ENCODE results near the gene ETV6.

The ETV6 gene

GRCh38 chr12:11880381-11880780, 230.9 kb downstream of the ETV6 start:
- Histone ChIP-seq H2AFZ (ENCODE audit: low read length) (no peak overlapping the region), H3K9me2 (replicated peaks; ENCODE audit: low read depth, low read length) (no peaks in the 10 kb centered on the region), H3K9me3 (ENCODE audit: insufficient read depth, low read depth, low read length) (no peaks in the 10 kb centered on the region), H3K79me2 (ENCODE audit: insufficient read depth, low read length) (peaks cover 38% of the 10 kb centered on the region), H3K9ac (ENCODE audit: low read depth, low read length, poor library complexity, severe bottlenecking) (no peak overlapping the region), H3K27me3 (ENCODE audit: insufficient read depth, low read length, poor library complexity, severe bottlenecking) (no peaks in the 10 kb centered on the region), H3F3A (ENCODE audit: low read depth) (0 out of 2 replicates have a peak, but pooled peaks cover 6% of the 10 kb centered on the region), H3K36me3 (ENCODE audit: insufficient read depth, low read length) (peaks cover 79% of the 10 kb centered on the region; the same call in 1 of the 2 replicates), H3K4me2 (ENCODE audit: low read depth, low read length, poor library complexity, severe bottlenecking) (no peak overlapping the region), H3K4me1 (ENCODE audit: insufficient read depth, low read length, poor library complexity, severe bottlenecking) (peaks cover 37% of the 10 kb centered on the region), H4K20me1 (ENCODE audit: insufficient read depth, low read length, poor library complexity, severe bottlenecking) (no peaks in the 10 kb centered on the region), H3K4me3 (ENCODE audit: low read length, poor library complexity, severe bottlenecking) (no peak overlapping the region)
- TF ChIP-seq, protein P1, sequence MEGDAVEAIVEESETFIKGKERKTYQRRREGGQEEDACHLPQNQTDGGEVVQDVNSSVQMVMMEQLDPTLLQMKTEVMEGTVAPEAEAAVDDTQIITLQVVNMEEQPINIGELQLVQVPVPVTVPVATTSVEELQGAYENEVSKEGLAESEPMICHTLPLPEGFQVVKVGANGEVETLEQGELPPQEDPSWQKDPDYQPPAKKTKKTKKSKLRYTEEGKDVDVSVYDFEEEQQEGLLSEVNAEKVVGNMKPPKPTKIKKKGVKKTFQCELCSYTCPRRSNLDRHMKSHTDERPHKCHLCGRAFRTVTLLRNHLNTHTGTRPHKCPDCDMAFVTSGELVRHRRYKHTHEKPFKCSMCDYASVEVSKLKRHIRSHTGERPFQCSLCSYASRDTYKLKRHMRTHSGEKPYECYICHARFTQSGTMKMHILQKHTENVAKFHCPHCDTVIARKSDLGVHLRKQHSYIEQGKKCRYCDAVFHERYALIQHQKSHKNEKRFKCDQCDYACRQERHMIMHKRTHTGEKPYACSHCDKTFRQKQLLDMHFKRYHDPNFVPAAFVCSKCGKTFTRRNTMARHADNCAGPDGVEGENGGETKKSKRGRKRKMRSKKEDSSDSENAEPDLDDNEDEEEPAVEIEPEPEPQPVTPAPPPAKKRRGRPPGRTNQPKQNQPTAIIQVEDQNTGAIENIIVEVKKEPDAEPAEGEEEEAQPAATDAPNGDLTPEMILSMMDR (conservative IDR thresholded peaks at IDR 0.05; ENCODE audit: low read length): no peak
- TF ChIP-seq EZH2phosphoT487 (IDR thresholded peaks at IDR 0.05; ENCODE audit: borderline replicate concordance): no peak

- no peaks in the 10 kb centered on the region for H4K20me1 ChIP-seq (ENCODE audit: insufficient read depth, low read length, poor library complexity, severe bottlenecking)
- no peak overlapping the region for H3K9ac ChIP-seq (ENCODE audit: low read depth, low read length, poor library complexity, severe bottlenecking)
- H3K4me2 ChIP-seq (ENCODE audit: low read depth, low read length, poor library complexity, severe bottlenecking): no peak overlapping the region
- peaks cover 22% of the 10 kb centered on the region for H3K4me1 ChIP-seq (ENCODE audit: insufficient read depth, low read length, poor library complexity, severe bottlenecking)
- H3K36me3 ChIP-seq (ENCODE audit: insufficient read depth, low read length): peaks cover 93% of the 10 kb centered on the region
- 0 out of 2 replicates have a peak, but pooled peaks cover 3% of the 10 kb centered on the region for H3F3A ChIP-seq (ENCODE audit: low read depth)
- TF ChIP-seq, protein P1 (conservative IDR thresholded peaks at IDR 0.05; ENCODE audit: low read length): no peak
- TF ChIP-seq EZH2phosphoT487 (IDR thresholded peaks at IDR 0.05; ENCODE audit: borderline replicate concordance): no peak
- H2AFZ ChIP-seq (ENCODE audit: low read length): no peak overlapping the region
- no peaks in the 10 kb centered on the region for H3K27me3 ChIP-seq (ENCODE audit: insufficient read depth, low read length, poor library complexity, severe bottlenecking)
- peaks cover 35% of the 10 kb centered on the region for H3K79me2 ChIP-seq (ENCODE audit: insufficient read depth, low read length)
- no peaks in the 10 kb centered on the region for H3K9me2 ChIP-seq (replicated peaks; ENCODE audit: low read depth, low read length)
- H3K9me3 ChIP-seq (ENCODE audit: insufficient read depth, low read depth, low read length): no peaks in the 10 kb centered on the region
- no peak overlapping the region for H3K4me3 ChIP-seq (ENCODE audit: low read length, poor library complexity, severe bottlenecking)
Measured at GRCh38 chr12:11881835-11882234, 232.4 kb downstream of the ETV6 start.

DNA sequence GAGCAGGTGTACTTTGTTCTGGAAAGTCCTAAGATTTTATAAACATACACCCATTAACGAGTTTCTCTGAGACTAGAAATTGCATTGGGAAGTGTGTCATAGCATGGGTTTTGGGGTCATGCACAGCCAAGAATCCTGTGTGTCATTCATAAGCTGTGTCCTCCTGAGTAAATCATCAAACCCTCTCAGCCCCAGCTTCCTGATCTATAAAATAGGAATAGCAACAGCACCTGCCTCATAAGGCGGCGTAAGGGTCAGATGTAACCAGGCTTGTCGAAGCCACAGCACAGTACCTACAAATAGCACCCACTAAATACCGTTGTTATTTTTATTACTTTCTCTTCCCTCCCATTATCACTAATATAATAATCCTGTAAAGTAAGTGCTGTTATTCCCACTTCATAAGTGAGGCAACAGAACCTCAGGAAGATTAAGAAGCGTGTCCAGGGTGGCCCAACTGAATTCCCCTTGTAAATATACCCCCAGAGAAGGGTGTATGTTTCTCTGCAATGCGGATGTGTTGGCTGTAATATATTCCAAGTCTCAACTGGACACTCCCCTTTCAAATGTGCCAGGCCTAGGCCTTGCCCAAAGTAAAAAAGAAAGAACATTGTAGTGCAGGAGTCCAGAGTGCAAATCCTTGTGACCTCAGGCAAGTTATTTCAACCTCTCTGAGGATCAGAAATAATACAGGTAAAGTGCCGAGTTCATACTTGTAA, 233.0 kb downstream of the ETV6 start:
- Histone ChIP-seq H3K9ac (ENCODE audit: low read depth, low read length, poor library complexity, severe bottlenecking) (no peak overlapping the region), H3K36me3 (ENCODE audit: insufficient read depth, low read length) (peaks cover 96% of the 10 kb centered on the region), H4K20me1 (ENCODE audit: insufficient read depth, low read length, poor library complexity, severe bottlenecking) (no peaks in the 10 kb centered on the region), H3K4me3 (ENCODE audit: low read length, poor library complexity, severe bottlenecking) (no peak overlapping the region), H3K79me2 (ENCODE audit: insufficient read depth, low read length) (peaks cover 31% of the 10 kb centered on the region), H3K9me2 (replicated peaks; ENCODE audit: low read depth, low read length) (no peaks in the 10 kb centered on the region), H3K27me3 (ENCODE audit: insufficient read depth, low read length, poor library complexity, severe bottlenecking) (no peaks in the 10 kb centered on the region), H3K4me2 (ENCODE audit: low read depth, low read length, poor library complexity, severe bottlenecking) (no peak overlapping the region), H3F3A (ENCODE audit: low read depth) (no peaks in the 10 kb centered on the region), H3K9me3 (ENCODE audit: insufficient read depth, low read depth, low read length) (no peaks in the 10 kb centered on the region), H2AFZ (ENCODE audit: low read length) (no peak overlapping the region), H3K4me1 (ENCODE audit: insufficient read depth, low read length, poor library complexity, severe bottlenecking) (peaks cover 16% of the 10 kb centered on the region)
- TF ChIP-seq EZH2phosphoT487 (IDR thresholded peaks at IDR 0.05; ENCODE audit: borderline replicate concordance): no peak
- TF ChIP-seq, protein P1 (conservative IDR thresholded peaks at IDR 0.05; ENCODE audit: low read length): no peak
